Urothelium cell line (cell line): ENCODE data around the gene WDR45B.

Source experiments
- DNase-seq: peaks from one replicate; pipeline ENCODE4 v3.0.0; 2011; ENCODE audit warnings: low spot score, mixed read lengths
- FAIRE-seq: peaks from 2 replicates; lab custom pipeline; 2011; peaks lifted over from hg19 to GRCh38; lab: Jason Lieb, UNC

Gene WDR45B

DNA sequence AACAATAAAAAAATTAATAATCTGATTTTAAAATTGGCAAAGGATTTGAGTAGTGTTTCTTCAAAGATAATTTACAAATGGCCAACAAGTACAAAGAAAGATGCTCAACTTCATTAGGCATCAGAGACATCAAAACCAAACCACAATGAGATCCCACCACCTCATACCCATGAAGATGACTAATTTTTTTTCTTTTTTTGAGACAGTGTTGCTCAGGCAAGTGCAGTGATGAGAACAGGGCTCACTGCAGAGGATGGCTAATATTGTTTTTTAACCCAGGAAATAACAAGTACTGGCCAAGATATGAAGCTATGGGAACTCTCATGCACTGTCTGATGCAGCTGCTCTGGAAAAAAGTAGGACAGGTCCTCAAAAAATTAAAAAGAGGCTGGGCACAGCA is 14.9 kb downstream of the WDR45B start:
- FAIRE-seq: no peak
- no peak for DNase-seq

DNA sequence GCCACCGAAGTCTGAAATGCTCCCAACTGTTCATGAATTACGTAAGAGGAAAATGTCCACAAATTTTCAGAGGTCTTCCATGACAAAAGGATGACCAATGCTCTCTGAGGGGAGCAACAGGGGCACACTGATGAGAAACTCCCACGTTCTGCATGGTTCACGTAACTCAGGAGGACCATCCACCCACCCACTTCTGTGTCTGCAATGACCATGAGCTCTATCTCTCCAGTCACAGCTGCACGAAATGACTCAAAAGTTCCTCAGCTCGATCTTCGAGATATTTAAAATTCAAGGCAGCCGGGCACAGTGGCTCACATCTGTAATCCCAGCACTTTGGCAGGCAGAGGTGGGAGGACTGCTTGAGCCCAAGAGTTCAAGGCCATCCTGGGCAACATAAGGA is 15.8 kb downstream of the WDR45B start:
- no peak for FAIRE-seq
- DNase-seq: no peak

DNA sequence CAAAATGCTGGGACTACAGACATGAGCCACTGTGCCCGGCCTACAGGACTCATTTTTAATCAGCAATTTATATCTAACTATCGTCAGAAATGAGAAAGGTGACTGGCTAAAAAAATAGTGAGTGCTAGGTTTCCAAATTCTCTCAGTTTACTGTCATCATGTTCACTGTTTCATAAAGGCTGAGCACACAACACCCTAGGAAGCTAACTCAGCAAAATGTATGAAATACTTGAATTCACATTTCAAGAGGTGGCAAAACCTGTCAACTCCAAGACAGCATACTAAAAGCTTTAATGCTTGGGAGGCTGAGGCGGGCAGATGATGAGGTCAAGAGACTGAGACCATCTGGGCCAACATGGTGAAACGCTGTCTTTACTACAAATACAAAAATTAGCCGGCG is 16.7 kb downstream of the WDR45B start:
- FAIRE-seq (no peak), DNase-seq (no peak)

DNA sequence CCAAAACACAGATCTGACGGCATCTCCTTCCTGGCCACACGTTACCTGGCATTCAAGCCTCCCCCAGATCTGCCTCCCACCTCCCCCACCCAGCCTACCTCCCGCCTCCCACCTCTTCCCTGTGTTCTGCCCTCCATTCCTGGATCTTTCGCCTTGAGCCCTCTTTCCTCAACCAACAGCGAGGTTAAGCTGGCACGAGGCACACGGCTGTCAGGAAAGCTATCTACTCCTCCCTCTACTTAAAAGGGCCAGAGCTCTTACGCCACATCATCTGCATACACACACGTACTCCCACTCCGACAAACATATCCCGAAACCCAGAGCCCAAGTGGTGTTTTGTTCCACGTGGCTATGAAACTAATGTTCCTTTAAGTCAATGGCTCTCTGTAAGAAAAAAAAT is 18.0 kb downstream of the WDR45B start:
- DNase-seq (no peak), FAIRE-seq (no peak)

DNA sequence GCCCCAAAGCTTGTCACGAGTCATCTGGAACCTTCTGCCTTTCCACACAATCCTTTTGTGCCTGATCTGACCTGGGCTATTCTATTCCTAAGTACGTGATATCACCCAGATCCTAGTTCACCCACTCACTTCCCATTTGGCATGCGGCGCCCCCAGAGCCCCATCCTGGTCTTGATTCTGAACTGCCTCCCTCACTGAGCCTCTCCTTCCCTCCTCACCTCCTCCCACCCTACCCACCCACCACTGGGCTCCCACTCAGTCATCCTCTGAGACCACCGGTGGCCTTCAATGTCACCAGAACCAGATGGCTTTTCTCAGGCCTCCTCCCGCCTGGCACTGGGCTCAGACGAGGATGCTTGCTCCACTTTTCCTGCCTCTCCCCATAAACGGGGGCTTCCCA is 18.5 kb downstream of the WDR45B start:
- DNase-seq (no peak), FAIRE-seq (no peak)

DNA sequence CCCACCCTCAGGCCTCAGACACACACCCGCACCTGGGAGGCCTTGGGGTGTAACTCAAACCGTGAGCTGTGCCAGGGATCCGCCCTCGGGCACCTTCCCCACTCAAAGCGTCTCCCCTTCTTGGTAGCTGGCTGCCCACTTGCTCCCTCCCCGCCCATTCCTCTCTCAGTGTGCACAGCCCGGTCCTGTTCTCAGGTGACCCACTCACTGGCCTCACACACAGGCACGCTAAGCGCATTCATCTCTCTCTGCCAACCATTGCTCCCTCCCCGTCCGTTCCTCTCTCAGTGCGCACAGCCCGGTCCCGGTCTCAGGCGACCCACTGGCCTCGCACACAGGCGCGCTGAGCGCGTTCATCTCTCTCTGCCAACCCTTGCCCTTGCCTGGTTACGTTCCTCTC is 20.8 kb downstream of the WDR45B start:
- FAIRE-seq (no peak), DNase-seq (no peak)

DNA sequence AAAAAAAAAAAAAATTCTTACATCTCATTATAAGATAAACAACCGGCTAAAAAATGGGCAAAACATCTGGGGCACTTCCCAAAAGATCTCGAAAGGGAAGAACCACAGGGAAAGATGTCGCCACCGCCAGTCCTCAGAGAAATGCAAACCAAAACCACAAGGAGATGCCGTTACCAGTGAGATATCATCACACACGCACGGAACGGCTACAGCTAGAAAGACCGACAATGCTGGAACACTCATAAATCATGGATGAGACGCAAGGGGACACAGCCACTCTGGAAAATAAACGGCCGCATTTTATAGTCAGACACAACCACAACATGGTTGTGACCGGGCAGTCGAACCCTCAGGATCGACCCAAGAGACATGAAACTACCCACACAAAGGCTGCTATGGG is 24.5 kb downstream of the WDR45B start:
- FAIRE-seq: no peak

DNA sequence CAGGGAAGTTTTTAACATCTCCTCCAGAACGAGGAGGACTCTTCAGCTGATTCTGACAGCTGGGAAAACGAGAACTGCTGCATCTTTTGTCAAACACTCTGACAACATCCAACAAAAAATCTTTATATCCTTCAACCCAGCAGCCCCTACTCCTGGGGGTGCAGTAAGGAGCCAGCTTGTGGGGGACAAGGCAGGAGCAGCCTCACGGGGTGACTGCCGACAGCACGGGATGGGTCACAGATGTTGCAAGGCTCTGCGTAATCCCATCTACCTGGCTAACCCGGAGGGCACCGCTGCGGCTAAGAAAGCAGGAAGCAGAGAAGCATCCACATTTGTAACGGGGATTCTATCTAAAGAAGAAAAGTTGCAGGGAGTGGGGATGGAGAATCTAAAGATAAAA is 28.6 kb downstream of the WDR45B start:
- FAIRE-seq (no peak), DNase-seq (no peak)

More for the DNA sequence above, 24.5 kb downstream of the WDR45B start:
- DNase-seq: no peak

DNA sequence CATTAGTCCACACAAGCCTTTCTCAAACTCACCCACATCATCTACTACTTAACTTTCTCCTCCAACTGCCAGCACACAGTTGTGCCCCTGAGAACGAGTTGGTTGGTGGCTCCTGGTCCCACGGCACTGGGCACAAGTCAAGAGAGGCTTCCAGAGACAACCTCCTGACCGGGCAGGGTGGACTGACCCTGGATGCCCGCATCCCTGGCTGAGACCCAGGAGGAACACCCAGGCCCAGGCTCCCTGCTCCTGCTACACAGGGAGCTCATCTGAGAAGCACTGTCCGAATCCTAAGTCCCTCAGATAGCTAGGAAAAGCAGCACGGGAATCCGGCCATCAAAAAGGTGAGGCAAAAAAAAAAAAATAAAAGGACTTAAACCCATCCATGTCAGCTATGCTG is 29.0 kb downstream of the WDR45B start:
- DNase-seq (no peak), FAIRE-seq (no peak)

DNA sequence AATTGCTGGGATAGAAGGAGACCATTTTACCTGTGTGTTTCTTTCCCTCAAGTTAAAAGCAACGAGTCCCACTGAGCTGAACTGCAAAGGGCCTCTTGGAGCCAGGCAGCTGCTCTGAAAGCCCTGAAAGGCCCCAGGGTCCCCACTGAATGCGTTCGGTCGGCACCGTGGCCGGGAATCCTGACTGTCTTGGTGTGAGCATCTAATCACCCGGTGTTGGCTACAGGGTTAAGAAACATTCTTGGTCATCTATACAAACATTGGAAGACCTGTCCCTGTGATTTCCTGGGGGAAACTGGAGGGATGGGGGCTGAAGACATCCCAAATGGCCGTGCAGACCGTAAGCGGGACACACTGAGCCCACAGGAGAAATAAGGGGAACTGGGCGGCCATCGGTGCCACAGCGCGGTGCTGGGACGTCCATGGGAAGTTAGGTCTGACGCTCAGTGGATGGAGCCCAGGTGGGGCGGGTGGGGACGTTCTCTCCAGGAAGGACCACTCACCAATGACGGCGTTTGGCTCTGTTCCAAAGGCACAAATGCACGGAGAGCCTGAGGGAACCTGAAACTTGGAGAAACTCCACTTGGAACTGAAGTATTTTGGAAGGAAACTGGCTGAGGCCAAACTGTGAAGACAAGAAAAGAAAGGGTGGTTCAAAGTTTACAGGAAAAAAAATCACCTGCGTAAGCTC is 32.1 kb downstream of the WDR45B start:
- no peak for DNase-seq
- FAIRE-seq: no peak

DNA sequence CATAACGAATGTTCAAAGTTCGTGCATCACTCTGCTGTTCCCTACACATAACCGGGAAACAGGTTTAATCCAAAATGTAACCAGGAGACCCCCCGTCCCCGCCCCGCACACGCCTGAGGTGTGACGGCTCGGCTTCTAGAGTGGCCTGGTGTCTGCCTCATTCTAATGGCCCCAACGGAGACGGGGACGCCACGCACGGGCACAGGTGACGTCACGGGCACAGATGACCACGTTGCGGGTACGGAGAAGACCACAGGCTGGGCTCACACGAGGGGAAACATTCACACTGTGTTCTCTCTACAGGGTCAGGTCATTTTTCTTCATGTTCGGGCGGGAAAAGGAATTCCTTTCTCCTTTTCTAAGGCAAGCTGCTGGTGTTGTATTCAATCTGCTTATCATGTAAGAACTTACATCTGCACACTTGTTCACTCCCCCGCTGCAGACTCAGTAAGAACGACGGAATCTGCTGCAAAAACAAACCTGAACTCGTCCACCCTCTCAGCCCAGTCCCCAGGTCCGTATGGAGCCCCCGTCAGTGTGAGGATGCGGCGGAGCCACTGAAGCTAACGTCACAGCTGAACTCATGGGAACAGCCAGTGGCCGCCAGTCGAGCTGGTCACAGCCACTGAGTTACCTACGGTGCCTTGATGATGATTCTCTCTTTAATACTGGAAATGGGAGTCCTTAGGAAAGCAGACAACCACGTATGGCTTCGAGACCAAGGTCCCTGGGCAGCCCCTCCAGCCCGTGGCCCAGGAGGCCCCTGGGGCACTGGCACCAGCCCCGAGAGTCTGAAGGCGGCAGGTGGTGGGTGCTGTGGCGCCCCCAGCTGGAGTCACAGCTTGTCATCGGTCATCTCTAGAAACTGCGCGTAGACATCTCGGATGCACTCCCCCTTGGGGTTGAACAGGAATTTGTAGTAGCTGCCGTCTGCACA is 32.9 kb downstream of the WDR45B start:
- DNase-seq (no peak), FAIRE-seq (no peak)

DNA sequence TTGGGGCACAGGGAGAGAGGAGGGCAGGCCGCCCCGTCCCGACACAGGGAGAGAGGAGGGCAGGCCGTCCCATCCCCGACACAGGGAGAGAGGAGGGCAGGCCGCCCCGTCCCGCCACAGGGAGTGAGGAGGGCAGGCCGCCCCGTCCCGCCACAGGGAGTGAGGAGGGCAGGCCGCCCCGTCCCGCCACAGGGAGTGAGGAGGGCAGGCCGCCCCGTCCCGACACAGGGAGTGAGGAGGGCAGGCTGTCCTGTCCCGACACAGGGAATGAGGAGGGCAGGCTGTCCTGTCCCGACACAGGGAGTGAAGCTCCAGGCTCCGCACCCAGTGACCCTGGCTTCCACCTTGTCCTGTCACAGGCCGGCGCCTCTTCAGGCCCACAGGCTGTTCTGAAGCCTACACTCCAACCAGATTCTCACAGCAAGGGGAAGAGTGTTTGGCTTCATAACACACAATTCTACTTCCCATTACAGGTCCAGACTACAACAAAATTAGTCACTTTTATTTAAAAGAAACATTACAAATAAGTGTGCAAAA is 34.1 kb downstream of the WDR45B start:
- FAIRE-seq (no peak), DNase-seq (no peak)

DNA sequence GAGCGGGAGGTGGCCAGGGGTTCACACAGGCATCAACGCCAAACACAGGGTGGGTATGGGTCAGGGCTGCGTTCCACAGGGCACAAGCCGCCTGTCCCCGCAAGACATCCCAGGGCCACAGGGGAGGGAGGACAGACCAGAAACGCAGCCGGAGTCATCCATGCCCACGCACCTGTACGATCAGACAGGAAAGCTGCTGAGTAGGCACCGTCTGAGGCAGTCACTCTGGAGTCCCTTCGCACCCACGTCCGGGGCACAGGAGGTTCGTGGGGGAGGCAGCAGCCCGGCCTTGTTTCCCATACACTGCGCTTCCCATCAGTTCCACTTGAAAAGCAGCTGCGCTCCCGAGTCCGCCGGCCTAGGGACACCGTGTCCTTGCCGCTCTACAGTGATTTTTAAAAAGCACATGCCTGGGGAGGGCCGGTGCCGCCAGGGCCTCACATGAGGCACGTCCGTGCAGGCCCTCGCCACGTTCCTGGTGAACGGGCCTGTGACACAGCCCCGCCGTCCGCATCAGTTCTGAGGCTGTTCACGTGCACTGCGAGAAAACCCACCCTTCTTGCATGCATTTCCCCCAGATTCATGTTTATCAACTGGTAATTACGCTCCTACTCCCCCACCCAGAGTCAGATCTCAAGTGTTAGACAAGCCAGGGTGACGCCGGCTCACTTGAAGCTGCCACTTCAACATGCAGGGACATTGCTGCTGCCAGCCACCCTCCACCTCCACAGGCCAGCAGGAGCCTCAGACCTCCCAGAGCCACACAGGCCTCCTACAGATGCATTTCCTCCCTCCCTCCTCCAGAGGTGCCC is 34.8 kb downstream of the WDR45B start:
- no peak for DNase-seq

DNA sequence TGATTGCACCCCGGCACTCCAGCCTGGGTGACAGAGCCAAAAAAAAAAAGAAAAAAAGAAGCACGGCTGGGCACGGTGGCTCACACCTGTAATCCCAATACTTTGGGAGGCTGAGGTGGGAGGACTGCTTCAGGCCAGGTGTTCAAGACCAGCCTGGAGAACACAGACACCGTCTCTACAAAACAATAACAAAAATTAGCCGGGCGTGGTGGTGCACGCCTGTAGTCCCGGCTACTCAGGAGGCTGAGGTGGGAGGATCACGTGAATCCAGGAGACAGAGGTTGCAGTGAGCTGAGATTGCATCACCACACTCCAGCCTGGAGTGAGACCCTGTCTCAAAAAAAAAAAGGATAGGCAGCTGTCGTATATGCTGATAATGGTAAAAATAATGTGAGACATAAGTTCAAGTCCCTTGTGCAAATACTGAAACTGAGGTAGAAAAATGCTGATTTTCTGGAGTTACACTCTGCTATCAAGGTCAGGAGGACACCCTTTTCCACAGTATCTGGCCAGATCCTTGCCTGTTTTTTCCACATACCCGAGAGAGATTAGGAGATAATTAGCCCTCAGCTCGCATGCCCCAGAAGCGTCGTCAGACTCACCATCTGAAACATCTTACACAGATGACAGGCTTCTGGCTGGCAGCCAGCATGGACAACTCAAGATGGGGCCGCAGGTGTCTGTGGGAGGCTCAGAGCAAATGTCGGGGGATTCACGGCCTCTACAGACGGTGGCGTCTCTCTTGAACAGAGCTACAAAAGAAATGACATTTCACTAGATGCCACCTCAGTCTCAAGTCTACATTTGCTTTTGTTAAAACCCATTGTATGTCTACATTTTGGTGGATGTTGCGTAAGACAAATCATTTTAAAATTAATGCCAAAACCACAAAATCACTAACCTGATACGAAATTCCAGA is 36.8 kb downstream of the WDR45B start:
- FAIRE-seq: no peak
- no peak for DNase-seq

More for the DNA sequence above, 34.8 kb downstream of the WDR45B start:
- FAIRE-seq: no peak

DNA sequence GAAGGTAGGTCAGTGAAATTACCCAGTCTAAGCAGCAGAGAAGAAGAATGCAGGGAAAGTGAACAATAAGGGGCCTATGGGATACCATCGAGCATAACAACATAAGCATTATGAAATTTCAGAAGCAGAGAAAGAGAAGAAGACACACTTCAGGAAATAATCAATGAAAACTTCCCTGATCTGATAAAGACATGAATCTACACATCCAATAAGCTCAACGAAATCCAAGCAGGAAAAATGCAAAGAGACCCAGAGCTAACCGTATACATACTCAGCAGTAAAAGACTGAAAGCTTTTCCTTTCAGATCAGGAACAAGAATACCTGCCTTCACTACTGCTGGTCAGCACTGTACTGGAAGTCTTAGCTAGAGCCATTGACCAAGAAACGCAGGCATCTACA is 38.6 kb downstream of the WDR45B start:
- FAIRE-seq: no peak
- DNase-seq: no peak

DNA sequence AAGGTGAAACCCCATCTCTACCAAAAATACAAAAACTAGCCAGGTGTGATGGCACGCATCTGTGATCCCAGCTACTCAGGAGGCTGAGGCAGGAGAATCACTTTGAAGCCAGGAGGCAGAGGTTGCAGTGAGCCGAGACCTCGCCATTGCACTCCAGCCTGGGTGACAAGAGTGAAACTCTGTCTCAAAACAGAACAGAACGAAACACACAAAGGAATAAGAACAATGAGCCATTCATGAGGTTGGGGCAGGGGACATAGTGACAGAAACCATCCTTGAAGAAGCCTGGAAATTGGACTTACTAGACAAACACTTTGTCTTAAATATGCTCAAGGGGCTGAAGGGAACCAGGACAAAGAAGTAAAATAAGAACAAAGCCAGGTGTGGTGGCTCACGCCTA is 39.4 kb downstream of the WDR45B start:
- DNase-seq (no peak), FAIRE-seq (no peak)

DNA sequence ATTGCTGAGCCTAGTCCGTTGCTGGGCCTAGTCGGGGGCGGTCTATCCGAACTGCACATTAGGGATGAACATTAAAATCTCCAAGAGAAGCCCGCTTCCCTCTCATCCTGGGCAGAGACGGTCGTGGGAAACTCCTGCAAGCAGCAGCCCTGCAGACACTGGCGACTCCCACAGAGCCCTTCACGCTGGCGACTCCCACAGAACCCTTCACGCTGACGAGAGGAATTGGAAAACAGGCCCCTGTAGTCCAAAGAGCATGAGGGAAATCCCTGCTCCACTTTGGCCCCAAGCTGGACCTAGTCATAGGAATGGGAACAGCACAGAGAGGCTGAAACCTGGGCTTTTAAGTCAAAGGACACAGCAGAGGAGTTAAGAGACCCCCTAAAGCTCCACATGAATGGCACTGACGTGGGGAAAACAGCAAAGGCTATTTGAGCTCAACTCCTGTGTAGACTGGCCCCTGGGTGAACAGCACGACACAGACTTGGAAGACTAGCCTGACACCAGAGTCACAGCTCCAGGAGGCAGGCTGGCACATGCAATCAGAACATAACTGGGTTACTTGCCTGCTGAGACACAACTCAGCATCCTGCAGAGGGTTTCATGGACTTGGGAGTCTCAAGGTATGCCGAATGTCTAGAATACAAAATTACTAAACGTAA is 42.2 kb downstream of the WDR45B start:
- no peak for DNase-seq
- no peak for FAIRE-seq

DNA sequence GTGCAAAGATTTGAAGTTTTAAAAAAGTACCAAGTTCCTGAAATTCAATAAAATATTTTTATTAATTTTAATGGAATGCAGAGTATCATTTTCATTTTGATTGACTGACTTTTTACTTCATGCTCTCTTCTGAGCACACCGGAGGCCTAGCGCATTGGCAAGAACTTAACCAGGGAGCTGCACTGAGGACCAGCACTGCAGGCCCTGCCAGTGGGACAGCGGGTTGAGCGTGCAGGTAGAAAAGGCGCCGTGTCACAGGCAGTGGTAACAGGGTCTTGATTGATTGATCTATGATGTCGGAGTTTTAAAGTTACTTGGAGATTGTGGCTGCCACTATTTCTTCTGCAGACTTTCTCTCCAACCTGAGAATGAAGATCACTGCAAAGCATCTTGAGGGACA is 43.7 kb downstream of the WDR45B start:
- no peak for FAIRE-seq
- DNase-seq: no peak

DNA sequence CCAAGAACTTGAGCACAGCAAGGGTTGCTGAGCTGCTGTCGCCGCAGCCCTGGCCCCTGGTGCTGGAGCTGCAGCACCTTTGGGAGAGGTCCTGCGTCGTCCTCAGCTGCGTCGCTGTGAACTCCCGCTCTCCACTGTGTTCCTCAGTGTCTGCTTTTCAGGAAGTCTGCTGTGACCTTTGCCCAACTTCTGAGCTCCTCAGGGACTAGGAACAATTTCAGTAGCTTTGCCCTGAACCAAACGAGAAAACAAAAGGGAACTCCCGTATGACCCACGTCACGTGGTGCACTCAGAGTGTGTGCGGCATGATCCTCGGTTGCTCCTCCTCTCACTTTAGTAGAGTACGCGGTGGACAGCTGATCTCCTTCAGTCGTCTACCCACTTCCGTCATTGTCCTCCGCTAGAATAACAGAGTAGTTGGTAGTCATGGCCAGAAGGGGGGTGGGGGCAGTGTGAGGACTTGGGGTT is 44.2 kb downstream of the WDR45B start:
- FAIRE-seq (no peak), DNase-seq (no peak)
